Liver (tissue), 3 donors: ENCODE data around the gene FGFBP1.

Source experiments
- CTCF ChIP-seq: fragments of 150-350 bp; IDR thresholded peaks from 2 replicates; pipeline ENCODE4 v1.5.1; 2017; ENCODE audit warnings: improper control_type of control experiment, low read depth, low read length; ENCODE audit not compliant: missing input control
- FOXA1 ChIP-seq: IDR thresholded peaks from 2 replicates; pipeline ENCODE4 v1.6.1; 2016; ENCODE audit warnings: antibody characterized with exemption
- REST ChIP-seq: IDR thresholded peaks from 2 replicates; pipeline ENCODE4 v1.6.1; 2016; ENCODE audit warnings: antibody characterized with exemption, mild to moderate bottlenecking
- TAF1 ChIP-seq: conservative IDR thresholded peaks from 2 replicates; pipeline ENCODE4 v1.6.1; 2016; ENCODE audit warnings: antibody characterized with exemption, mild to moderate bottlenecking
- donor health status: healthy.
- donor health status: healthy.

- TF ChIP-seq TAF1, result no peak
- TF ChIP-seq CTCF, result no peak
- TF ChIP-seq REST, result no peak
- no peak for TF ChIP-seq FOXA1
These were observed 20.0 kb upstream of the FGFBP1 start for GRCh38 chr4:15958562-15958961.
